Measurements from ENCODE around the gene SAXO2.
"Not testable (repeated sequence)": the region's sequence is repeated elsewhere in the genome, so short reads cannot be mapped to it uniquely, and the experiment has no call there.

SAXO2 gene

GRCh38 chr15:82313951-82314768 is 51.5 kb downstream of the SAXO2 start:
- DNase-seq (ENCODE audit: low spot score), result not testable (repeated sequence)

GRCh38 chr15:82314769-82315518 is 52.3 kb downstream of the SAXO2 start:
- DNase-seq (ENCODE audit: low spot score), result no peak

DNA sequence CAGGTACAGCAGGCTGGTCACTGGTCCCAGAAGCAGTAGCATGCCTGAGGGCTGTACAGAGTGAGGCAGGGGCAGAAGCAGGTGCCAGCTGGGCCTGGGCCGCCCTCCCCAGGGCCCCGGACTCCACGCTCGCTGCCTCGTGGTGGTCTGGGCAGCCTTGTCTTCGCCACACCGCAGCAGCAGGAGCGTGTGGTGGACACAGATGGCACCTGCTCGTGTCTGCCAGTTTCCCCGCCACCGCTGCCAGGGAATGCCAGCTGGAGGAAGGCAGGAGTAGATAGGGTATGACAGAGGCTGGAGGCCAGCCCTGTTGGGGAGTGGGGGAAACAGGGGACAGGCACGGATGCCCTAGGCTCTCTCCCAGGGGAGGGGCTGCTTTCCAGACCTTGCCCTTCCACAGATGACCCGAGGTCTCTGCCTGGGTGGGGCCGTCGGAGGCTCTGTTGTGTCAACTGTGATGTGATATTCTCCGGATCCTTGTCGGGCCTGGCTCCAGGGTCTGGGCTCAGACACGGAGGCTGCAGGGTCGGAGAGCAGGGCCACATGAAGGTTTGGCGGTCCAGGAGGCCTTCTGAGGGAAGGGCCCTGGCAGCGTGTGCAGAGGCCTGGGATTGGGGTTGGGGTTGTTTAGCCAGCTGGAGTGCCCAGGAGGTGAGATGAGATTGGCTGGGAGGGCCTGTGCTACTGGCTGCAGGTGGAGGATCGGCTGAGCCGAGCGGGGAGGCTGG is 53.1 kb downstream of the SAXO2 start:
- no peak for DNase-seq (ENCODE audit: low spot score)

GRCh38 chr15:82316247-82317090 is 53.9 kb downstream of the SAXO2 start:
- not testable (repeated sequence) for DNase-seq (ENCODE audit: low spot score)

DNA sequence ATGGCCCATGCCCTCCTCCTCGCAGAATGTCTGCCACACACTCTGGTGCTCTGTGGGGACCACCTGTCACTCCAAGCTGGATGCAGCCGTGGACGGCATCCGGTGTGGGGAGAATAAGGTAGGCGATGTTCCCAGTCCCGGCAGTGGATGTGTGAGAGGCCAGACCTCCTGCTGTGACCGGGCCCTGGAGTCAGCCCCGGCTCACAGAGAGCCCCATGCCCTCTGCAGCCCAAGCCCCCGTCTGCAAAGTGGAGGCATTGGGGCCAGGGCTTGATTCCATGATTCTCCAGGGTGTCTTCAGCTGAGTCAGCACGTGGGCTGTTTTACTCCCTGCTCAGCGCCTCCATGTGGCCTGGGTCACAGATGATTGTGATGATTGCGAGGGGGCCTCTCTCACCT is 54.5 kb downstream of the SAXO2 start:
- DNase-seq (ENCODE audit: low spot score), result no peak

GRCh38 chr15:82317516-82317915 is 54.9 kb downstream of the SAXO2 start:
- not testable (repeated sequence) for DNase-seq (ENCODE audit: low spot score)

GRCh38 chr15:82318281-82318680 is 55.7 kb downstream of the SAXO2 start:
- DNase-seq (ENCODE audit: low spot score), result not testable (repeated sequence)

DNA sequence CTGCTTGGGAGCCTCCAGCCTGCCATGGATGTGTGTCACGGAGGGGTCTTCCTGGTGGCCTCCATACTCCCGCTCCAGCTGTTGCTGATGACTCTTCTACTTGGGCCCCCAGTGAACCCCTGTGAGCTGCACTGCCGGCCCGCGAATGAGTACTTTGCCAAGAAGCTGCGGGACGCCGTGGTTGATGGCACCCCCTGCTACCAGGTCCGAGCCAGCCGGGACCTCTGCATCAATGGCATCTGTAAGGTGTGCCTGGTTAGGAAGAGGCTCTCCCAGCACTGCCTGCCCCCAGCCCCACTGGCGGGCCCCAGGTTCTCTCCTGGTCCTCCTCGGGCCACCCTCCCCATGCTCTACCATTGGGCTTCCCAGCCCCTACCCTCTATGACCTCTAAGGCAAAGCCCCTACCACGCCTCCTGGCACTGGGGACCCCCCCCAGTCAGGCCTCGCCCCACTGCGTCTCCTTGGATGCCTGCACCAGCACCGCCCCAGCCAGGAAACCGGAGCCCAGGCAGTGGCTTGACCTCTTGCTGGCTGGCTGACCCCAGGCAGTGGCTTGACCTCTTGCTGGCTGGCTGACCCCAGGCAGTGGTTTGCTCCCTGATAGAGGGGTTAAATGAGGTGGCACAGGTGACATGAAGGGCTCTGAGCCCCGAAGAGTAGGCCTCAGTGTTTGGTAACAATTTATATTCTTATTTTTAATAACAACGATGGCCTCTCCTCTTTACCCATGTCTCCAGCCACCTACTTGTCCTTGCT is 57.1 kb downstream of the SAXO2 start:
- DNase-seq (ENCODE audit: low spot score), result not testable (repeated sequence)

DNA sequence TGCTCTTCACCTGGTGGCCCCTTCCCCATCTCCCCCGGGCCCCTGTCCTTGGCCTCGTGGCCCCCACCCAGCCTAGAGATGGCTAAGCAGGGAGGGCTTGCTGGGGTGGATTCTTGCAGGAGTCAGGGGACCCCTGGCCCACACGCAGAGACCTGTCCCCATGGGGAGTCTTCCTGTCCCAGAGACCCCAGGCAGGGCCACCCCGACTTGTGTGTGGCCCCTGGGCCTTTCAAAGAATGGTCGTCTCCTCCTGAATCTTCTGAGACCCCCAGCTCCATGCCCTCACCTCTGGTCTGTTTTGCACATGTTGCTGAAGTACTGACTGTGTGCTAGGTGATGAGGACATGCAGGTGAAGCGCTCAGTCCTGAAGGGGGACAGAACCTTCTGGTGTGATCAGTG is 58.2 kb downstream of the SAXO2 start:
- DNase-seq (ENCODE audit: low spot score), result not testable (repeated sequence)

- not testable (repeated sequence) for DNase-seq (ENCODE audit: low spot score)
Measured at GRCh38 chr15:82322488-82322887, 59.9 kb downstream of the SAXO2 start.

GRCh38 chr15:82324831-82325230 is 62.2 kb downstream of the SAXO2 start:
- DNase-seq (ENCODE audit: low spot score), result not testable (repeated sequence)

DNA sequence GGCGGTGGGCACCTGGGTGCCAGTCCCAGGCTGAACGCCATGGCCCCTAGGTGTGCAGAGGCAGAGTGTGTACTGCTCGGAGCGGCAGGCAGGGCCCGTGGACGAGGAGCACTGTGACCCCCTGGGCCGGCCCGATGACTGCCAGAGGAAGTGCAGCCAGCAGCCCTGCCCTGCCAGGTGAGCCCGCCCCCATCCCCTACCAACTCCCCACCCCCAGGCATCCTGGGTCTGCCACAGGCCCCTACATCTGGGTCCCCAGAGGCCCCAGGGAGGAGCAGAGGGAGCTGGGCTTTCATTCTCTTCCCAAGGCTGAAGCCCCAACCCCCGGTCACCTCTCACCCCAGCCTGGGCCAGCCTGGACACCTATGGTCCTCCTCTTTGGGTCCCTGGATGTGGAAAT is 63.0 kb downstream of the SAXO2 start:
- DNase-seq (ENCODE audit: low spot score), result not testable (repeated sequence)

DNA sequence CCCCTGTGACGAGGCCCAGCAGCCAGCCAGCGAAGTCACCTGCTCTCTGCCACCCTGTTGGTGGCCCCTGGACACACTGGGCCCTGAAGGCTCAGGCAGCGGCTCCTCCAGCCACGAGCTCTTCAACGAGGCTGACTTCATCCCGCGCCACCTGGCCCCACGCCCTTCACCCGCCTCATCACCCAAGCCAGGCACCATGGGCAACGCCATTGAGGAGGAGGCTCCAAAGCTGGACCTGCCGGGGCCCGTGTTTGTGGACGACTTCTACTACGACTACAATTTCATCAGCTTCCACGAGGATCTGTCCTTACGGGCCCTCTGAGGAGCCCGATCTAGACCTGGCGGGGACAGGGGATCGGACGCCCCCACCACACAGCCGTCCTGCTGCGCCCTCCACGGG is 64.3 kb downstream of the SAXO2 start:
- not testable (repeated sequence) for DNase-seq (ENCODE audit: low spot score)

GRCh38 chr15:82327372-82327771 is 64.8 kb downstream of the SAXO2 start:
- DNase-seq (ENCODE audit: low spot score), result not testable (repeated sequence)

GRCh38 chr15:82329039-82329438 is 66.4 kb downstream of the SAXO2 start:
- not testable (repeated sequence) for DNase-seq (ENCODE audit: low spot score)

DNA sequence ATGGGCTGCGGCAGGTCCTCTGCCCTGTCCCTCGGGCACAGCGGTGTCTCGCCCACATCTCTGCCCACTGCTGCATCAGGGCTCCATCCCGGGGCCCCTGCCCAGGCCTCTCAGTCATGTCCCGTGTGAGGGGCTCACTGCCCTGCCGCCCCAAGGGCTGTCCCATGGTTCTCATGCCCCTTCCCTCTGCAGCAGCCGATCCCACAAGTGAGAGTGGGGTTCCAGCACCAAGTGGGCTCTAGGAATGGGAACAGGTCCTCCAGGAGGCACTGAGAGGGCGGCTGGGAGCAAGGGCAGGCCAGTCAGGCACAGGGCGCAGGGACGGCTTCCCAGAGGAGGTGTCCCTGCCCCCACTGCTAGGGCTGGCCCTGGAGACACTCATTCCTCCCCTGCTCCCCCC is 68.3 kb downstream of the SAXO2 start:
- DNase-seq (ENCODE audit: low spot score), result not testable (repeated sequence)

DNA sequence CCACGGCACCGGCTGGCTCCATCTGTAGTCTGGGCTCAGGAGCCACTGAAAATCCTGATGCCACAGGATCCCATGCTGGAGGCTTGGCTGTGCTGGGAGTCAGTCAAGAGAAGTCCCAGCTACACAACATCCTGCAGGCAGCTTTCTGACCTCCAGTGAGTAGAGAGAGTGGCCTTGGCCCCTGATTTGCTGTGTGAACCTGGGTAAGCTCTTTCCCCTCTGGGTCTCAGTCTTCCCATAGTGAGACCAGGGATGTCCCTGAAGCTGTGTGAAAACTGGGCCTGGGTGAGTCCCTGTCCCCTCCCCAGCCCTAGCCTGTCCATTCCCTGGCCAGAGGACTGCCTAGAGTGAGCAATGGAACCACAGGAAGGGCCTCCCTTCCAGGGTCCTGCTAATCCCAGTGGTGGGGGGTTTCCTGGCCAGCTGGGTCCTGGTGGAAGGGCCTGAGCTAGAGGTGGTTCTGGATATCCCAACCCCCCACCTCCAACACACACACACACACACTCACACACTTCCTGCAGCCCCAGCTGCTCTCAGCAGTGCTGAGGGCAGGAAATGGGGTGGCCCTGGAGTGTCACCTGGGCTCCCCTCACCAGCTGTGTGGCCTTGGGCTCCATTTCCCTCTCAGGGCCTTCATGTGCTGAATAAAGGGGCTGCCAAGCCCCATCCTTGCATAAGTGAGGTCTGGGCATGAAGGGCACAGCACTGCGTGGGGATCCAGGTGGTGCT is 69.1 kb downstream of the SAXO2 start:
- not testable (repeated sequence) for DNase-seq (ENCODE audit: low spot score)

GRCh38 chr15:82332711-82333602 is 70.3 kb downstream of the SAXO2 start:
- not testable (repeated sequence) for DNase-seq (ENCODE audit: low spot score)
